Measurements from ENCODE around the gene ST8SIA6. TPM values are rescaled to one million over a fixed set of nuclear protein-coding genes. Genes with fewer than 3 reads are reported as not detected.
A peak's percentile ranks its signal among the peaks of the same experiment; 100 is the strongest.

ST8SIA6 gene
- total and polyA plus RNA-seq, 9 of the 15 experiments (the other 6 are each of a cell fraction or from before 2014, with no cell fraction given): 0.69 to 6.7 (median 5.0) TPM

- TF ChIP-seq NR1H2 (CRISPR knock-in tag; IDR thresholded peaks at IDR 0.05): no peak
- TF ChIP-seq SMARCA4 (IDR thresholded peaks at IDR 0.05): no peak
- no peak for TF ChIP-seq CHD4 (IDR thresholded peaks at IDR 0.05; ENCODE audit: insufficient read depth, insufficient replicate concordance, low read depth, low read length, poor library complexity, severe bottlenecking)
- TF ChIP-seq SETDB1 (IDR thresholded peaks at IDR 0.05; ENCODE audit: low read length): no peak
- no peak for TF ChIP-seq POLR2B (IDR thresholded peaks at IDR 0.05; ENCODE audit: low read depth, partially characterized antibody)
- no peak for TF ChIP-seq ZNF780A (CRISPR knock-in tag; IDR thresholded peaks at IDR 0.05)
- no peak for TF ChIP-seq ZNF766 (CRISPR knock-in tag; conservative IDR thresholded peaks at IDR 0.05)
- no peak for TF ChIP-seq FOXJ3 (CRISPR knock-in tag; IDR thresholded peaks at IDR 0.05)
- no peak for TF ChIP-seq ETV5 (CRISPR knock-in tag; IDR thresholded peaks at IDR 0.05; ENCODE audit: low read depth)
- no peak for TF ChIP-seq SAFB2 (IDR thresholded peaks at IDR 0.05; ENCODE audit: borderline replicate concordance, low read depth, low read length, severe bottlenecking)
- no peak for TF ChIP-seq ZNF140 (CRISPR knock-in tag; IDR thresholded peaks at IDR 0.05)
- no peak for TF ChIP-seq NR3C1 (CRISPR knock-in tag; IDR thresholded peaks at IDR 0.05)
- 0 out of 2 replicates have a peak, but pooled peaks have one; percentile 62 for TF ChIP-seq NFRKB (IDR thresholded peaks at IDR 0.05; ENCODE audit: low read depth)
- TF ChIP-seq, protein P1, sequence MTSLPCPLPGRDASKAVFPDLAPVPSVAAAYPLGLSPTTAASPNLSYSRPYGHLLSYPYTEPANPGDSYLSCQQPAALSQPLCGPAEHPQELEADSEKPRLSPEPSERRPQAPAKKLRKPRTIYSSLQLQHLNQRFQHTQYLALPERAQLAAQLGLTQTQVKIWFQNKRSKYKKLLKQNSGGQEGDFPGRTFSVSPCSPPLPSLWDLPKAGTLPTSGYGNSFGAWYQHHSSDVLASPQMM (CRISPR knock-in tag; IDR thresholded peaks at IDR 0.05): no peak
- peak; percentile 51; the same call in 1 of the 2 replicates for TF ChIP-seq HCFC1 (IDR thresholded peaks at IDR 0.05; ENCODE audit: low read depth, low read length)
- no peak for TF ChIP-seq GTF2E2 (tag; IDR thresholded peaks at IDR 0.05)
- TF ChIP-seq C11orf30 (IDR thresholded peaks at IDR 0.05; ENCODE audit: low read depth): peak; percentile 71
- no peak for TF ChIP-seq ZNF584 (CRISPR knock-in tag; IDR thresholded peaks at IDR 0.05; ENCODE audit: low read depth)
- TF ChIP-seq POLR3G (IDR thresholded peaks at IDR 0.05; ENCODE audit: extremely low read depth, insufficient read length, insufficient replicate concordance): no peak
- no peak for TF ChIP-seq ELK1 (CRISPR knock-in tag; IDR thresholded peaks at IDR 0.05)
- TF ChIP-seq MYBL2 (IDR thresholded peaks at IDR 0.05; ENCODE audit: low read depth): no peak
- TF ChIP-seq MYBL2 (CRISPR knock-in tag; IDR thresholded peaks at IDR 0.05; ENCODE audit: borderline replicate concordance): no peak
Measured at GRCh38 chr10:17386616-17387075, 67.7 kb downstream of the ST8SIA6 start (continued).

Data from K562 (cell line).